HG03457 (cell line): ENCODE data around the gene POLR1A.

Experiments
- ATAC-seq: cut with Tn5 transposase; IDR thresholded peaks from one replicate; pipeline ENCODE4 v1.9.1; 2021; ENCODE audit warnings: moderate number of reproducible peaks; ENCODE audit not compliant: unreplicated experiment

POLR1A gene

DNA sequence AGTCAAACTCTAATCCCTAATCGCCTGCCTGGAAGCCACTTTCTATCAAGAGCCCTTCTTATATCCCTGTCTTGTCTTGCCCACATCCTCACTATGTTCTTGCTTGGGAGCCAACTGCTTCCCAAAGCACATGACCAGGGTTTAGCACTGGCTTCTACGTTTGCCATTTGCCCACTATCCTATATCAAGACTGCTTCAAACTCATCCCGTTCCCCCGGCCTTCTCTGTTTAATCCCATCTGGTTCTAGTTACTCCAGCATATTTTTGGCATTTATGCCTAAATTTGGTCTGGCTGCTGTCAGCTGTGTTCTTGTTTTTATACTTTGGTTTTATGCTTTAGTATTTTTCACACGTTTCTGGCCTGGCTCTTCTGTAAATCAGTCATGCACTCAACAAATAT lies 40.2 kb downstream of the POLR1A start:
- ATAC-seq = no peak

DNA sequence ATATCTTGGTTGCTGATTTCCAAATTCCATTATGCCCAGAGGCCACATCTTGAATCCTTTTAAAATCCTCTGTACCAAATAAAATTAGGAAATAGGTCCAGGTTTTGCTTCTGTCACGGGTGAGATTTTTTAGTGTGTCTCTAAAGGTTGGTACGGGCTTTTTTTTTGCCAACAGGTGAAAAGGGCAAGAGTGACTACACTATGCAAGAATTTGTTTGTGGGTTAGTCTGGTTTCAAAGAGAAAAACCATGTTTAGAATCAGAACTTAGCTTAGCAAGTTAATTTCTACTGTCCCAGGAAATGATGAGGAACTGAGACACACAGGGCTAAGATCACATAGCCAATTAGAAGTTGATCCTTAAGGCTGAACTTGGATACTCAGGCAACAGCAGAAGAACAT lies 41.7 kb downstream of the POLR1A start:
- ATAC-seq = no peak

DNA sequence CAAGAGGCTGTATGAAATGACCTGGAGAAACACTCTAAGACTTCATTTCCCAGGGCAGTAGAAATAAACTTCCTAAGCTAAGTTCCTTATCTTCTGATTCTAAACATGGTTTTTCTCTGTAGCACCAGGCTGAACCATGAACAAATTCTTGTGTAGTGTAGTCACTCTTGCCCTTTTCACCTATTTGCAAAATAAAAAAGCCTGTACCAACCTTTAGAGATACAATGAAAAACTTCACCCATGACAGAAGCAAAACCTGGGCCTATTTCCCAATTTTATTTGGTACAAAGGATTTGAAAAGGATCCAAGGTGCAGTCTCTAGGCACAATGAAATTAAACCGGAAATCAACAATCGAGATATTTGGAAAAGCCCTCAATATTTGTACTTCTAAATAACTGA lies 43.6 kb downstream of the POLR1A start:
- ATAC-seq = no peak

DNA sequence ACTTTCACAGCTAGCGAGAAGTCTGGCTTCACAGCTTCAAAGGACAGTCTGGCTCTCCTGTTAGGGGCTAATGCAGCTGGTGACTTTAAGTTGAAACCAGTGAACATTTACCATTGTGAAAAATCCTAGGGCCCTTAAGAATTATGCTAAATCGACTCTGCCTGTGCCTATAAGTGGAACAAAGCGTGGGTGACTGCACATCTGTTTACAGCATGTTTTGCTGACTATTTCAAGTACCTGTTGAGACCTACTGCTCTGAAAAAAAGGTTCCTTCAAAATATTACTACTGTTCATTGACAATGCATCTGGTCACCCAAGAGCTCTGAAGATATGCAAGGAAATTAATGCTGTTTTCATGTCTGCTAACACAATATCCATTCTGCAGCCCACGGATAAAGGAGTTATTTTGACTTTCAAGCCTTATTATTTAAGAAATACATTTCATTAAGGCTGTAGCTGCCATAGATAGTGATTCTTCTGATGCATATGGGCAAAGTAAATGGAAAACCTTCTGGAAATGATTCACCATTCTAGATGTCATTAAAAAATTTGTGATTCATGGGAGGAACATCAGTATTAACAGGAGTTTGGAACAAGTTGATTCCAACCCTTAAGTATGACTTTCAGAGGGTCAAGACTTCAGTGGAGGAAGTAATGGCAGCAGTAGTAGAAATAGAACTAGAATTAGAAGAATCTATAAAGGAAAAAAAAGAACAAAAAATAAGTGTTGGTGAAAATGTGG lies 48.9 kb downstream of the POLR1A start:
- no peak for ATAC-seq

DNA sequence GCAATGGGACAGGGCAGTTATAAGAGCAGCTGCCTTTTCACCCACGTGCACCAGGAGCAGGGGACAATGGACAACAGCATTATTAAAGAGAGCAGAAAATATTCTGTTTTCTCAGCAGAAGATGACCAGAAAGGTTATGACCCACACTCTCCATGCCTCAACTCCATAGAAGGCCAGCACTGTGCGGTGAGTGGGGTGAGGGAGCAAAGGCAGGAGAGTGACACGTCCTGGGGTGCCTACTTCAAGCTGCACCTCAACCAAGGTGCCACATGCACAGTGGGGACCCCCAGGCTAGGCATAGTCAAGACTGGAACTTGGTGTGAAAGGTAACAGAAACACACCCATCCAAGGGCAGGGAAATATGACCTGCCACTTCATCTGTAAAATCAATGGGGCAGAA lies 50.4 kb downstream of the POLR1A start:
- ATAC-seq = no peak

DNA sequence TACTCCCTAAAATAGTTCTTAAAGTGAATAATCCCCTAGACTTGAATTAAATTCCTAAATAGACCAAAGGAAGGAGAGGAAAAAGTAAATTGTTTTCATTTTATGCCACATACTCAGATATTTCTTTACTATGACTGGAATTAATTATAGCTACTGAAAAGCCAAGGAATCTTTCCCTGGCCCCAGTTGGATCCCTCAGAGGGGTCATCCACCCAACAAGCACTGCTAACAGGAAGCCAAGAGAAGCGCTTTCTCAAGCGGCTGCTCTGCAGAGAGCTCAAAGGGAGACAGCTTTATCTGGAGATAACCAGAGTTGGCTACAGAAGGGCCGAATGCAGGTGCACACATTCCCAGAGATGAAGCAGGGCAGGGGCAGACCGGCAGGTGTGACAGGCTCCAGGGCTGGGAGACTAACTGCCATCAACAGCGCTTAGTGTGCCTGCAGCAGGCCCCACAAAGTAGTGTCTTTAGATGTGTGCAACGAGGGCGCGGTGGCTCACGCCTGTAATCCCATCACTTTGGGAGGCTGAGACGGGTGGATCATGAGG lies 51.1 kb downstream of the POLR1A start:
- ATAC-seq = no peak

GRCh38 chr2:86053166-86053565 lies 52.5 kb downstream of the POLR1A start:
- ATAC-seq = no peak

DNA sequence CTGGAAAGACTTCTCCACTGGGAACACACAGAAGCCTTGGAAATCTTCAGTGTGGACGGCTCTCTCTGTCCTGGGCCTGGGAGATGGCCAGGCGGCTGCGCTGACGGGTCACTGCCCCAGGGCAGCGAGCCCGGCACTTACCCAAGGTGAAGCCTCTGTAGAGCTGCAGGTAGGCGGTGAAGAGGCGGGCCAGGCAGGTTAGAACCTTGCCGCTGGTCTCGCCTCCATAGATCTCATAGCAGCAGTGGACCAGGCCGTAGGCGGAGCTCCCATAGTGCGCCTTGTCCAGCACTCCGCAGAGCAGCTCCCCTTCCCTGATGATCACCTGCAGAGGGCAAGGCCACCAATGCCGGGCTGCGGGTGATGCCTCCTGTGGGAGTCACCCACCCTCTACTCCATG lies 53.0 kb downstream of the POLR1A start:
- no peak for ATAC-seq

GRCh38 chr2:86052265-86052664 lies 53.4 kb downstream of the POLR1A start:
- ATAC-seq = no peak

- no peak for ATAC-seq
Measured at GRCh38 chr2:86050301-86050700, 55.4 kb downstream of the POLR1A start.

GRCh38 chr2:86049529-86049928 lies 56.2 kb downstream of the POLR1A start:
- no peak for ATAC-seq

DNA sequence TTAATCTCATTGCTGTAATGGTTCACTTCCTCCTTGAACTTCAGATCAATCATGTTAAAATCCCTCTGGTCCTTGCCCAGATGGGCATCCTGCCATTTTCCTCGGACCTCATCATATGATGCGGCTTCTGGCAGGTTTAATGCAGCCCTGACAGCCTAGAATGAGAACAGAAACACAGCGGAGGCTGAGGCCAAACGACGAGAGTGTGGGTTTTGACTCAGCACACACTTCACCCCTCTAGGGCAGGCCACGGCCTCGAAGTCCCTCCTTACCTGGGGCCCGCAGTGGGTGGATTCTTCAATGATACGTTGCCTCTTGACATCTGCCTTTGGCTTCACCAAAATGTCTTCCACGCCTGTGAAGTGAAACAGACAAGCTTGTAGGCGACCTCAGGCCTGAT lies 56.8 kb downstream of the POLR1A start:
- ATAC-seq = no peak

DNA sequence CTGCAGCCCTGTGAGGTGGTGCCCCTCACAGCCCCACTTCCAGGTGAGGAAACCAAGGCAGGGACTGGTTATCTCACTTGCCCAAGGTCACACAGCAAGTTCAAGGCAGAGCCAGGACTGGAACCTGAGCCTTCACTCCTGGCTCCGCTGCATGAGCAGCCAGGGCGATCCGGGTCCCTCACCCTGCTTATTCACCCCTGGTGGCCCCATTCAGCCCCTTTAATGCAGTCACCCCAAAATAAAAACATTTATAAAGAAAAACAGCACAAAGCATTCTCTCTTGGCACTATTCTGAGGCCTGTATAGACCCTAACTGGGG lies 57.3 kb downstream of the POLR1A start:
- no peak for ATAC-seq

- ATAC-seq = no peak
Measured at GRCh38 chr2:86047575-86048382, 57.9 kb downstream of the POLR1A start.

DNA sequence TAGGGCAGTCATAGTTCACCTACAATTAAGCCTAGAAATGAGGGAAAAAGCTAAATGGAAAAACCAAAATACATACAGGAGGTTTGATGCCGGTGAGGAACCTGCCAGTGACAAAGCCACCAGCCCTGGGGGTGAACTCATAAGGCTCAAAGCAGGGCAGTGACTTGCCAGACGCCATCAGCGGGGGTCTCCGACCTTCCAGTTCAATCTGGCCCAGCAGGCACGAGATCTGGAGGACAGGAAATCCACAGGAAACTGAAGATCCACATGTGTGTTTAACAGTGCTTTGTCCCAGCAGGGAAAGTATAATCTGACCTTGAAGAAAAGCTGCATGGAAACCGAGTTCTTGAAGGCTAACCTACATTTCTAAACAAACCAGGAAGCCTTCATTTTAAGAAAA lies 60.1 kb downstream of the POLR1A start:
- ATAC-seq = no peak

- ATAC-seq = no peak
Measured at GRCh38 chr2:86044614-86045013, 61.1 kb downstream of the POLR1A start.

DNA sequence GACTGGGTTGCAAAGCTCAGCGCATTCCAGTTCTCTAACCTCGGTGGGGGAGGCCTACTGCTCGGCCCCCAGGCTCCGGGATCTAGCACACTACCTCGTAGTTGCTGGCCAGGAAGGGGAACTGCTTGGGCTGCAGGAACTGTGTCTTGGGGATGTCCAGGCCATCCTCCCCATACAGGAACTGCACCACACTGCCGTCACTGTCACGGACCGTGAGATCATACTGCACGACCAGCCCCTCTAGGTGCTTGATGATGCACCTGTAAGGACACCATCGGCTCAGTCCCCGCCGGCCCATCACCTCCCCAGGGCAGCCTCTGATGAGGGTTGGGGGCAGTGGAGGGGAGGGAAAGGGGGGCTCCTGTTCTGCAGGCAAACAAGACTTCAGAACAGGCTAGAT lies 61.6 kb downstream of the POLR1A start:
- no peak for ATAC-seq

DNA sequence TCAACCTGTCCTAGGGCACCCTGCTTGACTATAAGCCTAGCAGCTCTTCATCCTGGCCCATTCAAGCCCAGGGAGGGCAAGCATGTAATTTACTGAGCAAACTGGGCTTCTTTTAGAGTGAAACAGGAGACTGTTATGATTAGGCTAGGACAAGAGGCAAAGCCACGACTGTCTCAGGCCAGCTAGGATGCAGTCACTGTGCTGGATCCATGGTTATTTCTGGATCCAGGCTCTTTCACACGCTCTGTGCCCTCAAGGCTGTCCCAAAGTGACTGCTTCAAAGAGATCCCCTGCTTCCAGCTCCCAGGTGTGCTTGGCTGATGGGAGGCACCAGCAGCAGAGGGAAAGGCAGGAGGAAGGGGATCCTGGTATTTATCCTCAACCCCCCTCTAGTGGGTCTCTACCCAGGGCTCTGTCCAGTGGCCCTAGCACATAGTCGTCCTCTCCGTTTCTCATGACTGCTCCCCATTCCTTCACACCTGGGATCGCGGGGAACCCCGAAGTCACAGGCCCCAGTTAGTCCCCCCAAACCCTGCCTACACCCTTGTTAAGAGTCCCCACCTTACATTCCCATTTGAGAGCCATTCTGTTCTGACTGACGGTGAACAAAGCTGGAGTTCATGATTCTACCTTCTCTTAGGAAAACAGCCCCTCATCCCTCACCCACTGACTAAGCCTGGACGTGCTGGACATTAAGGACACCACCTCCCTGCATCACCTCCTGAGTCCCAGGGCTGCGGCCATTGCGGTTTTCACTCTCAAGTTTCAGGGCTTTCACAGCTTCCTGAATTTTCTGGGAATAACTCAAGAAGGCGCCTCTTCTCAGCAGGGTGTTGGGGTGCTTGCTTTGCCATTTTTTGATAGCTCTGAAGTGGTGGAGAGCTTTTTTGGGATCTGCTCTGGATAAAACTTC lies 63.2 kb downstream of the POLR1A start:
- ATAC-seq = no peak

- ATAC-seq = no peak
Measured at GRCh38 chr2:86039963-86040655, 65.6 kb downstream of the POLR1A start.

- no peak for ATAC-seq
Measured at GRCh38 chr2:86039178-86039962, 66.3 kb downstream of the POLR1A start.
